OCI-LY7 (cell line): ENCODE data around the gene PHYKPL.
A peak's percentile ranks its signal among the peaks of the same experiment; 100 is the strongest.

ENCODE experiments used
- EZH2phosphoT487 ChIP-seq: fragments of 200-600 bp; sonication (generic); IDR thresholded peaks from 2 replicates; pipeline ENCODE4 v1.6.1; 2018; ENCODE audit warnings: low read depth, borderline replicate concordance, mild to moderate bottlenecking, mixed run types, antibody characterized with exemption, low read length, moderate library complexity, mixed read lengths
- TF ChIP-seq, protein P1 (sequence below): fragments of 200-600 bp; sonication (generic); conservative IDR thresholded peaks from 2 replicates; pipeline ENCODE4 v1.5.1; 2014; ENCODE audit warnings: mild to moderate bottlenecking, antibody characterized with exemption, low read length, moderate library complexity, mixed read lengths

GRCh38 chr5:178196986-178197385 is 35.6 kb downstream of the PHYKPL start:
- TF ChIP-seq, protein P1, sequence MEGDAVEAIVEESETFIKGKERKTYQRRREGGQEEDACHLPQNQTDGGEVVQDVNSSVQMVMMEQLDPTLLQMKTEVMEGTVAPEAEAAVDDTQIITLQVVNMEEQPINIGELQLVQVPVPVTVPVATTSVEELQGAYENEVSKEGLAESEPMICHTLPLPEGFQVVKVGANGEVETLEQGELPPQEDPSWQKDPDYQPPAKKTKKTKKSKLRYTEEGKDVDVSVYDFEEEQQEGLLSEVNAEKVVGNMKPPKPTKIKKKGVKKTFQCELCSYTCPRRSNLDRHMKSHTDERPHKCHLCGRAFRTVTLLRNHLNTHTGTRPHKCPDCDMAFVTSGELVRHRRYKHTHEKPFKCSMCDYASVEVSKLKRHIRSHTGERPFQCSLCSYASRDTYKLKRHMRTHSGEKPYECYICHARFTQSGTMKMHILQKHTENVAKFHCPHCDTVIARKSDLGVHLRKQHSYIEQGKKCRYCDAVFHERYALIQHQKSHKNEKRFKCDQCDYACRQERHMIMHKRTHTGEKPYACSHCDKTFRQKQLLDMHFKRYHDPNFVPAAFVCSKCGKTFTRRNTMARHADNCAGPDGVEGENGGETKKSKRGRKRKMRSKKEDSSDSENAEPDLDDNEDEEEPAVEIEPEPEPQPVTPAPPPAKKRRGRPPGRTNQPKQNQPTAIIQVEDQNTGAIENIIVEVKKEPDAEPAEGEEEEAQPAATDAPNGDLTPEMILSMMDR, result peak; percentile 70
- TF ChIP-seq EZH2phosphoT487, result no peak
